Heart left ventricle (tissue), 16 donors: ENCODE measurements around the gene FOXP4. TPM values are rescaled to one million over a fixed set of nuclear protein-coding genes. Genes with fewer than 3 reads are reported as not detected.

Source experiments
- ATAC-seq, 4 donors: fragments of 200-7000 bp; cut with Tn5 transposase; one replicate each; pipeline ENCODE4 v1.9.1; 2020 to 2022; ENCODE audit warnings: moderate library complexity in 4 of 4, mild to moderate bottlenecking in 3 of 4, moderate number of reproducible peaks in 1 of 4
- DNase-seq, 5 donors: peaks; one replicate each; pipeline ENCODE4 v3.0.0-alpha.2; 2020
- H3K27ac ChIP-seq, 12 donors: fragments of 200-600 bp; sonication (generic) in 4 of 12; one replicate each; pipeline versions ENCODE4 v1.5.0 to v1.8.0; 2016 to 2022; ENCODE audit warnings: mild to moderate bottlenecking in 2 of 12
- H3K27me3 ChIP-seq, 9 donors: fragments of 200-600 bp; sonication (generic) in 2 of 9; one replicate each; pipeline versions ENCODE4 v1.5.1 to v1.8.0; 2016 to 2022; ENCODE audit warnings: mild to moderate bottlenecking in 3 of 9
- H3K36me3 ChIP-seq, 9 donors: fragments of 200-600 bp; sonication (generic) in 2 of 9; one replicate each; pipeline versions ENCODE4 v1.5.0 to v1.8.0; 2018 to 2022; ENCODE audit warnings: mild to moderate bottlenecking in 2 of 9
- H3K4me1 ChIP-seq, 12 donors: fragments of 200-600 bp; sonication (generic) in 4 of 12; one replicate each; pipeline versions ENCODE4 v1.5.0 to v1.8.0; 2016 to 2022; ENCODE audit warnings: mild to moderate bottlenecking in 3 of 12
- H3K4me3 ChIP-seq, 12 donors: fragments of 200-600 bp; sonication (generic) in 4 of 12; one replicate each; pipeline versions ENCODE4 v1.5.0 to v1.8.0; 2017 to 2022; ENCODE audit warnings: mild to moderate bottlenecking in 9 of 12, moderate library complexity in 4 of 12
- H3K9me3 ChIP-seq, 12 donors: fragments of 200-600 bp; sonication (generic) in 4 of 12; one replicate each; pipeline versions ENCODE4 v1.5.0 to v1.8.0; 2016 to 2022; ENCODE audit warnings: mild to moderate bottlenecking in 1 of 12
- POLR2A ChIP-seq, 2 donors: fragments of 450-650 bp; IDR thresholded peaks; one replicate each; pipeline ENCODE4 v1.6.1; 2017; ENCODE audit warnings: antibody characterized with exemption in 2 of 2, mild to moderate bottlenecking in 2 of 2, moderate library complexity in 2 of 2
- WGBS, 4 donors: extraction: QIAGEN DNeasy Blood & Tissue Kit in 2 of 4; methylation state at CpG; one replicate each; pipeline versions ENCODE4 v1.1.5 to v1.1.7; 2013 to 2018; 5-methylcytosine and 5-hydroxymethylcytosine counted together
- intact Hi-C, 10 donors: fragments of 100-400 bp; cut with DNase I; formaldehyde crosslinking; loops; one replicate each; pipeline versions ENCODE4 v1.11.1 to v1.14.2; 2022
- polyA plus RNA-seq, 2 donors: library from polyadenylated mRNA; stranded (reverse); fragments of 200-250 nt; gene quantifications; one replicate each; pipeline ENCODE4 v1.2.3, GENCODE V29; 2013
- total RNA-seq, 9 donors: library from RNA; depleted of rRNA in 2 of 9; stranded (reverse); fragments of >200 nt in 2 of 9; fragmentation: NEBNext Ultra II Directional in 3 of 9; extraction: Animal tissue kit (Norgen Biotek cat#: 25700) in 3 of 9; gene quantifications; one replicate each; pipeline versions ENCODE4 v1.1.0 to v1.2.4, GENCODE V29; 2016 to 2023
- TF ChIP-seq, protein P1 (sequence below), 12 donors: fragments of 200-600 bp; sonication (generic) in 4 of 12; IDR thresholded peaks; one replicate each; pipeline versions ENCODE4 v1.5.0 to v1.8.0; 2018 to 2022; ENCODE audit warnings: antibody characterized with exemption in 12 of 12, mild to moderate bottlenecking in 5 of 12
- donor health status: ischemic (EF 13 %, LVEDD 7.1; RV severe dilation, severe dysfunction).
- donor health status: healthy with polysubstance abuse.
- donor health status: DM: no; HTN: yes; CAD: no.
- donor health status: DM: no; HTN: no; CAD: no.
- donor health status: ischemic (EF 25% LVEDD 6.9; RV normal size, moderate dysfunction).
- donor health status: ischemic (EF 25% LVEDD 5.7; RV mildly dilated, moderate dysfunction).
- donor health status: healthy.
- donor health status: DM: yes; HTN: yes; CAD: no.
- donor health status: ischemic (EF 35%, LVEDD 5.7; RV mildly dilated, moderate dysfunction).
- donor health status: nonischemic (EF 11% LVEDD 7.7; RV severe dilation, severe dysfunction).
- donor health status: DM: yes; HTN: yes; CAD: no.
- donor health status: PGD.
- donor health status: ischemic (EF 29% LVEDD 5.4; RV normal size, mild dysfunction).
- donor health status: nonischemic (EF 23%, LVEDD 6.1; RV moderate dilation, normal function).

Gene FOXP4
- total and polyA plus RNA-seq, 11 donors, result 10.9 to 22.5 (median 16.0) TPM

- peak overlapping the region in 1 of 12 donors; percentile 89 for H3K27ac ChIP-seq
- H3K4me1 ChIP-seq, result peaks cover 4 to 58% (median 27%) of the 10 kb centered on the region in 12 donors
- H3K9me3 ChIP-seq, result no peaks in the 10 kb centered on the region
- ATAC-seq (no peak), DNase-seq (peak in 1 of 5 donors; percentile 68)
- peaks cover 0 to 6% (median 0%) of the 10 kb centered on the region in 9 donors for H3K36me3 ChIP-seq
- no peak for TF ChIP-seq POLR2A (IDR thresholded peaks at IDR 0.05)
- TF ChIP-seq, protein P1, sequence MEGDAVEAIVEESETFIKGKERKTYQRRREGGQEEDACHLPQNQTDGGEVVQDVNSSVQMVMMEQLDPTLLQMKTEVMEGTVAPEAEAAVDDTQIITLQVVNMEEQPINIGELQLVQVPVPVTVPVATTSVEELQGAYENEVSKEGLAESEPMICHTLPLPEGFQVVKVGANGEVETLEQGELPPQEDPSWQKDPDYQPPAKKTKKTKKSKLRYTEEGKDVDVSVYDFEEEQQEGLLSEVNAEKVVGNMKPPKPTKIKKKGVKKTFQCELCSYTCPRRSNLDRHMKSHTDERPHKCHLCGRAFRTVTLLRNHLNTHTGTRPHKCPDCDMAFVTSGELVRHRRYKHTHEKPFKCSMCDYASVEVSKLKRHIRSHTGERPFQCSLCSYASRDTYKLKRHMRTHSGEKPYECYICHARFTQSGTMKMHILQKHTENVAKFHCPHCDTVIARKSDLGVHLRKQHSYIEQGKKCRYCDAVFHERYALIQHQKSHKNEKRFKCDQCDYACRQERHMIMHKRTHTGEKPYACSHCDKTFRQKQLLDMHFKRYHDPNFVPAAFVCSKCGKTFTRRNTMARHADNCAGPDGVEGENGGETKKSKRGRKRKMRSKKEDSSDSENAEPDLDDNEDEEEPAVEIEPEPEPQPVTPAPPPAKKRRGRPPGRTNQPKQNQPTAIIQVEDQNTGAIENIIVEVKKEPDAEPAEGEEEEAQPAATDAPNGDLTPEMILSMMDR (IDR thresholded peaks at IDR 0.05), result no peak
- intact Hi-C loops, result loop anchor here in 4 of 10 donors (5.0 kb wide), 4 partner anchors 34 to 126 kb away; no protein-coding TSS in a partner anchor
- peaks cover 0 to 20% (median 0%) of the 10 kb centered on the region in 9 donors for H3K27me3 ChIP-seq
- WGBS, 4 donors, result 53 to 70% (median 61%) methylated on average over 46 to 50 of the region's 50 CpGs
- H3K4me3 ChIP-seq, result peak overlapping the region; percentile 51 to 97 (median 80)
These were observed 2.1 kb downstream of the FOXP4 start for GRCh38 chr6:41548098-41548840.

GRCh38 chr6:41548841-41549642, 2.9 kb downstream of the FOXP4 start:
- H3K9me3 ChIP-seq, result no peaks in the 10 kb centered on the region
- no peak overlapping the region for H3K27ac ChIP-seq
- TF ChIP-seq, protein P1 (IDR thresholded peaks at IDR 0.05), result no peak
- no peak for TF ChIP-seq POLR2A (IDR thresholded peaks at IDR 0.05)
- peaks cover 4 to 58% (median 27%) of the 10 kb centered on the region in 12 donors for H3K4me1 ChIP-seq
- ATAC-seq (no peak), DNase-seq (no peak)
- 77 to 92% (median 87%) methylated on average over 11 of the region's 11 CpGs for WGBS, 4 donors
- intact Hi-C loops, result loop anchor here in 4 of 10 donors (5.0 kb wide), 4 partner anchors 33 to 127 kb away; no protein-coding TSS in a partner anchor
- H3K27me3 ChIP-seq, result peaks cover 0 to 20% (median 0%) of the 10 kb centered on the region in 9 donors
- peak overlapping the region in 4 of 12 donors; percentile 79 to 95 (median 85) for H3K4me3 ChIP-seq
- peaks cover 0 to 6% (median 0%) of the 10 kb centered on the region in 9 donors for H3K36me3 ChIP-seq

GRCh38 chr6:41549673-41550072, 3.5 kb downstream of the FOXP4 start:
- Histone ChIP-seq H3K4me1 (peaks cover 4 to 58% (median 27%) of the 10 kb centered on the region in 12 donors), H3K9me3 (no peaks in the 10 kb centered on the region), H3K36me3 (peaks cover 0 to 6% (median 0%) of the 10 kb centered on the region in 9 donors), H3K4me3 (no peak overlapping the region), H3K27ac (no peak overlapping the region), H3K27me3 (peaks cover 0 to 20% (median 0%) of the 10 kb centered on the region in 9 donors)
- intact Hi-C loops, result loop anchor here in 4 of 10 donors (5.0 kb wide), 4 partner anchors 33 to 127 kb away; no protein-coding TSS in a partner anchor
- no peak for TF ChIP-seq POLR2A (IDR thresholded peaks at IDR 0.05)
- TF ChIP-seq, protein P1 (IDR thresholded peaks at IDR 0.05), result no peak
- 87 to 93% (median 90%) methylated on average over 2 of the region's 2 CpGs for WGBS, 4 donors
- ATAC-seq (no peak), DNase-seq (no peak)
